GM06990 (cell line): Measurements from ENCODE around the gene CTNNA3.

Experiments
- DNase-seq: peaks from one replicate; pipeline ENCODE4 v3.0.0-alpha.2; 2011; ENCODE audit not compliant: insufficient read length; ENCODE audit errors: extremely low read depth
- H3K27me3 ChIP-seq: replicated peaks from 2 replicates; pipeline ENCODE4 v1.6.0; 2011; ENCODE audit warnings: low read length; ENCODE audit not compliant: control insufficient read depth, insufficient read depth
- H3K36me3 ChIP-seq: 2 replicates; pipeline ENCODE4 v1.5.1; 2011; ENCODE audit warnings: low read length; ENCODE audit not compliant: control insufficient read depth, insufficient read depth
- H3K4me3 ChIP-seq: replicated peaks from 2 replicates; pipeline ENCODE4 v1.5.1; 2011; ENCODE audit warnings: low read depth, mild to moderate bottlenecking, control low read depth, low read length
- CTCF ChIP-seq: IDR thresholded peaks from 2 replicates; pipeline ENCODE4 v1.5.1; 2011; ENCODE audit warnings: low read length, control low read depth, mild to moderate bottlenecking, inconsistent platforms; ENCODE audit not compliant: insufficient read depth, poor library complexity, severe bottlenecking

CTNNA3 gene

GRCh38 chr10:66852811-66853210 is 843.2 kb downstream of the CTNNA3 start:
- no peak for DNase-seq
- Histone ChIP-seq H3K4me3 (no peak overlapping the region), H3K36me3 (no peaks in the 10 kb centered on the region), H3K27me3 (no peaks in the 10 kb centered on the region)
- TF ChIP-seq CTCF: no peak

GRCh38 chr10:66848856-66849255 is 847.1 kb downstream of the CTNNA3 start:
- DNase-seq: no peak
- Histone ChIP-seq H3K36me3 (no peaks in the 10 kb centered on the region), H3K4me3 (no peak overlapping the region), H3K27me3 (no peaks in the 10 kb centered on the region)
- TF ChIP-seq CTCF: no peak

GRCh38 chr10:66844176-66844942 is 851.6 kb downstream of the CTNNA3 start:
- no peak for TF ChIP-seq CTCF
- DNase-seq: no peak

GRCh38 chr10:66843396-66843795 is 852.6 kb downstream of the CTNNA3 start:
- Histone ChIP-seq H3K36me3 (no peaks in the 10 kb centered on the region), H3K27me3 (no peaks in the 10 kb centered on the region), H3K4me3 (no peak overlapping the region)
- no peak for TF ChIP-seq CTCF
- DNase-seq: no peak

More at GRCh38 chr10:66844176-66844942, 851.6 kb downstream of the CTNNA3 start:
- H3K27me3 ChIP-seq: no peaks in the 10 kb centered on the region
- H3K36me3 ChIP-seq: no peaks in the 10 kb centered on the region
- no peak overlapping the region for H3K4me3 ChIP-seq

GRCh38 chr10:66842867-66843266 is 853.1 kb downstream of the CTNNA3 start:
- DNase-seq: no peak
- H3K36me3 ChIP-seq: no peaks in the 10 kb centered on the region
- H3K4me3 ChIP-seq: no peak overlapping the region
- TF ChIP-seq CTCF: no peak
- H3K27me3 ChIP-seq: no peaks in the 10 kb centered on the region
